ENCODE measurements around the gene CRACR2A.

CRACR2A gene, protein sequence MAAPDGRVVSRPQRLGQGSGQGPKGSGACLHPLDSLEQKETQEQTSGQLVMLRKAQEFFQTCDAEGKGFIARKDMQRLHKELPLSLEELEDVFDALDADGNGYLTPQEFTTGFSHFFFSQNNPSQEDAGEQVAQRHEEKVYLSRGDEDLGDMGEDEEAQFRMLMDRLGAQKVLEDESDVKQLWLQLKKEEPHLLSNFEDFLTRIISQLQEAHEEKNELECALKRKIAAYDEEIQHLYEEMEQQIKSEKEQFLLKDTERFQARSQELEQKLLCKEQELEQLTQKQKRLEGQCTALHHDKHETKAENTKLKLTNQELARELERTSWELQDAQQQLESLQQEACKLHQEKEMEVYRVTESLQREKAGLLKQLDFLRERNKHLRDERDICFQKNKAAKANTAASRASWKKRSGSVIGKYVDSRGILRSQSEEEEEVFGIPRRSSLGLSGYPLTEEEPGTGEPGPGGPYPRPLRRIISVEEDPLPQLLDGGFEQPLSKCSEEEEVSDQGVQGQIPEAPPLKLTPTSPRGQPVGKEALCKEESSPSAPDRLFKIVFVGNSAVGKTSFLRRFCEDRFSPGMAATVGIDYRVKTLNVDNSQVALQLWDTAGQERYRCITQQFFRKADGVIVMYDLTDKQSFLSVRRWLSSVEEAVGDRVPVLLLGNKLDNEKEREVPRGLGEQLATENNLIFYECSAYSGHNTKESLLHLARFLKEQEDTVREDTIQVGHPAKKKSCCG

GRCh38 chr12:3752741-3753486 lies at the start of gene CRACR2A:
Gene CRACR2A, minus strand, starts transcription at chr12:3753109. Its CDS starts 56,110 bp downstream, at chr12:3696999.
- H3K27me3 Mint-ChIP-seq (ENCODE audit: low read depth) = peaks cover 26% of the 10 kb centered on the region
- no peaks in the 10 kb centered on the region for H3K36me3 Mint-ChIP-seq (ENCODE audit: low read depth)
- H3K27ac Mint-ChIP-seq = peak within 1 kb of the TSS in 2 of 3 experiments; percentile 50 to 72
- TF ChIP-seq CTCF (IDR thresholded peaks at IDR 0.05; ENCODE audit: unreplicated experiment in 3 of 3) = peak; percentile 58 to 61 (median 60)
- peak within 1 kb of the TSS; percentile 61 to 84 (median 80) for H3K4me3 Mint-ChIP-seq
- no peaks in the 10 kb centered on the region for H3K9me3 Mint-ChIP-seq
- H3K4me1 Mint-ChIP-seq = peaks cover 16% of the 10 kb centered on the region

DNA sequence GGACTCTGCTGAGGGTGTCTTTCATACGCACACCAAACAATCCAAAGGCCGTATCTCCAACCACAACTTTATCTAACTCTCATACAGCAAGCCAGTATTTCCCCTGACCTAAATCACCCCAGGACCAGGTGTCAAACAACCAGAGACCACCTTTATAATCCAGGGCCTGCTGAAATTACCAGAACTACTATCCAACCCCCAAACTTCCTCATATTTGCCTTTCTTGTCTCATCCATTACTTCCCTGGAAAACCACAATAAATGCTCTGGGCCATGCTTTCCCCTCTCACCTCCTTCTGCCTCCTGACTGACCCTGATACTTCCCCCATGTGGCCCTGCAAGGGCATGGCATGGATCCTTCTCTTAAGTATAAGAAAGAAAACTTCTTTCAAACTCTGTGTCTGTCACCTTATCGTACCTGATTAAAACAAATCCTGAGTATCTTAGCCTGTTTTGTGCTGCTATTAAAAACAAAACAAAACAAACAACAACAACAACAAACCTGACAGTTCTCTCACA lies 44.7 kb upstream of the CRACR2A start:
- peak in 1 of 3 experiments; percentile 13 for TF ChIP-seq CTCF (IDR thresholded peaks at IDR 0.05; ENCODE audit: unreplicated experiment in 3 of 3)
- Mint-ChIP-seq H3K27ac (no peak overlapping the region), H3K9me3 (no peaks in the 10 kb centered on the region), H3K36me3 (ENCODE audit: low read depth) (peaks cover 5% of the 10 kb centered on the region), H3K4me3 (no peak overlapping the region), H3K27me3 (ENCODE audit: low read depth) (no peaks in the 10 kb centered on the region), H3K4me1 (peaks cover 11% of the 10 kb centered on the region)

DNA sequence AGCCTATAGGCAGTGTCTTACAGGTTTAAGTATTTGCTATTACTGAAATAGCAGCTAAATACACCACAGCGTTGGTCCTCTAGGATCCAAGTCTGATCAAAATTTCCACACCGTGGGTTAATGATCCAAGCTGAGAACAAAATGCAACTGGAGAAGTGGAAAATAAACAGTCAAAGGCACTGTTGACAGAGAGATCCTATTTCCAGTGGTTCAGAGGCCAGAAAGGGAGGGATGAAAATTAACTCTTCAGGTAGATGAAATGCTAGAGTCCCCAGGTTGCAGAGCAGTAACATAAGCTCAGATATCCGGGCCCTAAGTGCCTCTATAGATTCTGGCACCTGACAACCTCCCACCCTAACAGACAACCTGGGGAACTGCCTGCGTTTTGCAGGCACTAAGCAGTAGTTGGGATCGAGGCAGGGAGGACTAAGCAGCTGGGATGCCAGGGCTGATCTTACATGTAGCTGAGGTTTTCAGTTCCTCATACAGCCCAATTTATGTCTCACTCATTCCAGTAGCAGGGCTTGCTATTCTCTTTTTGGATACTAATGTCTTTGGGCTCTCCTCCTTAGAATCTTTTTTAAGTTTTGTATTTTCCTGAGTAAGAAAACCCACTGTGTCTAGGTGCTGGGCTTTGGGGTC lies 42.7 kb upstream of the CRACR2A start:
- Mint-ChIP-seq H3K4me1 (peaks cover 7% of the 10 kb centered on the region), H3K4me3 (no peak overlapping the region), H3K27ac (no peak overlapping the region), H3K9me3 (no peaks in the 10 kb centered on the region), H3K36me3 (ENCODE audit: low read depth) (peaks cover 5% of the 10 kb centered on the region), H3K27me3 (ENCODE audit: low read depth) (no peaks in the 10 kb centered on the region)
- no peak for TF ChIP-seq CTCF (IDR thresholded peaks at IDR 0.05; ENCODE audit: unreplicated experiment in 3 of 3)

GRCh38 chr12:3795066-3795465 lies 42.2 kb upstream of the CRACR2A start:
- Mint-ChIP-seq H3K27me3 (ENCODE audit: low read depth) (no peaks in the 10 kb centered on the region), H3K36me3 (ENCODE audit: low read depth) (peaks cover 5% of the 10 kb centered on the region)

More at GRCh38 chr12:3795066-3795465, 42.2 kb upstream of the CRACR2A start:
- H3K9me3 Mint-ChIP-seq = no peaks in the 10 kb centered on the region
- TF ChIP-seq CTCF (IDR thresholded peaks at IDR 0.05; ENCODE audit: unreplicated experiment in 3 of 3) = no peak
- H3K27ac Mint-ChIP-seq = no peak overlapping the region
- no peak overlapping the region for H3K4me3 Mint-ChIP-seq
- peaks cover 7% of the 10 kb centered on the region for H3K4me1 Mint-ChIP-seq
